GM12878 (cell line): ENCODE results near the gene CLDN15.

Source experiments
- ATF2 ChIP-seq: IDR thresholded peaks from 2 replicates; pipeline ENCODE4 v1.6.1; 2012; ENCODE audit warnings: low read length, inconsistent platforms
- NR2F1 ChIP-seq: fragments of 450-650 bp; conservative IDR thresholded peaks from 2 replicates; pipeline ENCODE4 v1.6.1; 2017; ENCODE audit warnings: mild to moderate bottlenecking
- NRF1 ChIP-seq: conservative IDR thresholded peaks from 2 replicates; pipeline ENCODE4 v1.6.1; 2011; ENCODE audit warnings: mild to moderate bottlenecking, low read depth, low read length, improper control_type of control experiment
- POLR2A ChIP-seq: IDR thresholded peaks from 2 replicates; pipeline ENCODE4 v1.6.1; 2011; ENCODE audit warnings: low read depth, mild to moderate bottlenecking, low read length
- SIX5 ChIP-seq: IDR thresholded peaks from 2 replicates; pipeline ENCODE4 v1.6.1; 2011; ENCODE audit warnings: mild to moderate bottlenecking, low read depth, low read length, moderate library complexity; ENCODE audit not compliant: severe bottlenecking
- SREBF2 ChIP-seq: IDR thresholded peaks from 2 replicates; pipeline ENCODE4 v1.6.1; 2012; ENCODE audit warnings: mild to moderate bottlenecking, low read length
- ZBTB33 ChIP-seq: fragments of 450-650 bp; IDR thresholded peaks from 2 replicates; pipeline ENCODE4 v1.6.1; 2017; ENCODE audit warnings: mild to moderate bottlenecking
- TF ChIP-seq, protein P1 (sequence below), 3 experiments: IDR thresholded peaks in 2 of 3; conservative IDR thresholded peaks in 1 of 3; 2 replicates each; pipeline ENCODE4 v1.5.1; 2011; ENCODE audit warnings: low read depth in 3 of 3, low read length in 3 of 3, mild to moderate bottlenecking in 3 of 3, control low read depth in 2 of 3, moderate library complexity in 2 of 3, inconsistent platforms in 1 of 3, mixed read lengths in 1 of 3; ENCODE audit not compliant: control insufficient read depth in 2 of 3, insufficient read depth in 1 of 3; ENCODE audit errors: extremely low read depth in 1 of 3

- TF ChIP-seq SIX5 (no peak), ZBTB33 (no peak), POLR2A (no peak), NRF1 (no peak), NR2F1 (no peak), SREBF2 (no peak), ATF2 (no peak)
- TF ChIP-seq, protein P1, sequence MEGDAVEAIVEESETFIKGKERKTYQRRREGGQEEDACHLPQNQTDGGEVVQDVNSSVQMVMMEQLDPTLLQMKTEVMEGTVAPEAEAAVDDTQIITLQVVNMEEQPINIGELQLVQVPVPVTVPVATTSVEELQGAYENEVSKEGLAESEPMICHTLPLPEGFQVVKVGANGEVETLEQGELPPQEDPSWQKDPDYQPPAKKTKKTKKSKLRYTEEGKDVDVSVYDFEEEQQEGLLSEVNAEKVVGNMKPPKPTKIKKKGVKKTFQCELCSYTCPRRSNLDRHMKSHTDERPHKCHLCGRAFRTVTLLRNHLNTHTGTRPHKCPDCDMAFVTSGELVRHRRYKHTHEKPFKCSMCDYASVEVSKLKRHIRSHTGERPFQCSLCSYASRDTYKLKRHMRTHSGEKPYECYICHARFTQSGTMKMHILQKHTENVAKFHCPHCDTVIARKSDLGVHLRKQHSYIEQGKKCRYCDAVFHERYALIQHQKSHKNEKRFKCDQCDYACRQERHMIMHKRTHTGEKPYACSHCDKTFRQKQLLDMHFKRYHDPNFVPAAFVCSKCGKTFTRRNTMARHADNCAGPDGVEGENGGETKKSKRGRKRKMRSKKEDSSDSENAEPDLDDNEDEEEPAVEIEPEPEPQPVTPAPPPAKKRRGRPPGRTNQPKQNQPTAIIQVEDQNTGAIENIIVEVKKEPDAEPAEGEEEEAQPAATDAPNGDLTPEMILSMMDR (IDR thresholded peaks at IDR 0.05 in 2 of 3, conservative IDR thresholded peaks at IDR 0.05 in 1 of 3; ENCODE audit: control insufficient read depth in 2 of 3, extremely low read depth in 1 of 3, insufficient read depth in 1 of 3, low read depth in 3 of 3, low read length in 3 of 3), result no peak
These were observed 30.9 kb downstream of the CLDN15 start for GRCh38 chr7:101206665-101207042.
